RWPE2 (cell line): ENCODE data around the gene SLC36A2.

Experiments
- ATAC-seq: fragments of 200-7000 bp; cut with Tn5 transposase; 3 replicates; pipeline ENCODE4 v1.9.1; 2021; ENCODE audit warnings: low read depth
- DNase-seq: peaks from one replicate; pipeline ENCODE4 v3.0.0-alpha.2; 2020; ENCODE audit warnings: low spot score
- H3K27ac ChIP-seq: fragments of 450-650 bp; 2 replicates; pipeline ENCODE4 v1.5.1; 2017; ENCODE audit warnings: mild to moderate bottlenecking; ENCODE audit not compliant: poor library complexity, severe bottlenecking
- H3K27me3 ChIP-seq: fragments of 250-450 bp; sonication (Bioruptor Pico); 2 replicates; pipeline ENCODE4 v1.5.1; 2021; ENCODE audit warnings: mild to moderate bottlenecking, moderate library complexity; ENCODE audit not compliant: insufficient read depth, poor library complexity, severe bottlenecking
- H3K36me3 ChIP-seq: fragments of 250-450 bp; sonication (Bioruptor Pico); 2 replicates; pipeline ENCODE4 v1.5.1; 2020; ENCODE audit warnings: low read depth, mild to moderate bottlenecking, moderate library complexity
- H3K4me1 ChIP-seq: fragments of 250-450 bp; sonication (Bioruptor Pico); 2 replicates; pipeline ENCODE4 v1.5.1; 2021; ENCODE audit warnings: mild to moderate bottlenecking, moderate library complexity; ENCODE audit not compliant: insufficient read depth, poor library complexity, severe bottlenecking
- H3K4me3 ChIP-seq: fragments of 250-450 bp; sonication (Bioruptor Pico); 2 replicates; pipeline ENCODE4 v1.5.1; 2021; ENCODE audit warnings: mild to moderate bottlenecking, moderate library complexity; ENCODE audit not compliant: severe bottlenecking
- H3K9me3 ChIP-seq: fragments of 250-450 bp; sonication (Bioruptor Pico); 2 replicates; pipeline ENCODE4 v1.5.1; 2021; ENCODE audit warnings: mild to moderate bottlenecking, moderate library complexity; ENCODE audit not compliant: severe bottlenecking
- TF ChIP-seq, protein P1 (sequence below): fragments of 450-650 bp; IDR thresholded peaks from one replicate; pipeline ENCODE4 v1.5.1; 2017; ENCODE audit warnings: mild to moderate bottlenecking, moderate library complexity; ENCODE audit not compliant: poor library complexity, severe bottlenecking

SLC36A2 gene

DNA sequence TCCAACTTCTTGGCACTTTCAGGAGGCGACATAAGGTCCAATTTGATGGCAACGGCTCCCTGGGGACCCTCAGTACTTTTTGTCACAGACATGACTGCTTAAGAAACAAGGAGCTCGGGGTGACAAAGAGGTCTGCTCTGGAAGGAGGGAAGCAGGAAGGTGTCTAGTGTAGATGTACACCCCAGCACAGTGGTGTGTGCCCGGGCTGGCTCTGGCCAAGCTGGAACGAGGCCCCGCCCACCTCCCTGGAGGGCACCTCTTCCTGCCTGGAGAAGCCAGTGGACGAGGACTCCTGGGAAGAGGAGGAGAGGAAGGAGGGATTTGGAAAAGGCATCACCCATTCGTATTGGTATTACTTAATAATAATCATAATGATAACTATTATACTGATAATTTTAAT is at the start of gene SLC36A2:
Gene SLC36A2 (minus strand): TSS at position 191 of the 400 bp plus-strand sequence. CDS start 99 bp downstream, at position 92.
- no peaks in the 10 kb centered on the region for H3K9me3 ChIP-seq
- H3K27me3 ChIP-seq = peaks cover 12% of the 10 kb centered on the region
- no peak for DNase-seq
- no peaks in the 10 kb centered on the region for H3K4me1 ChIP-seq
- H3K27ac ChIP-seq = no peak within 1 kb of the TSS
- no peaks in the 10 kb centered on the region for H3K36me3 ChIP-seq
- ATAC-seq = no peak
- TF ChIP-seq, protein P1, sequence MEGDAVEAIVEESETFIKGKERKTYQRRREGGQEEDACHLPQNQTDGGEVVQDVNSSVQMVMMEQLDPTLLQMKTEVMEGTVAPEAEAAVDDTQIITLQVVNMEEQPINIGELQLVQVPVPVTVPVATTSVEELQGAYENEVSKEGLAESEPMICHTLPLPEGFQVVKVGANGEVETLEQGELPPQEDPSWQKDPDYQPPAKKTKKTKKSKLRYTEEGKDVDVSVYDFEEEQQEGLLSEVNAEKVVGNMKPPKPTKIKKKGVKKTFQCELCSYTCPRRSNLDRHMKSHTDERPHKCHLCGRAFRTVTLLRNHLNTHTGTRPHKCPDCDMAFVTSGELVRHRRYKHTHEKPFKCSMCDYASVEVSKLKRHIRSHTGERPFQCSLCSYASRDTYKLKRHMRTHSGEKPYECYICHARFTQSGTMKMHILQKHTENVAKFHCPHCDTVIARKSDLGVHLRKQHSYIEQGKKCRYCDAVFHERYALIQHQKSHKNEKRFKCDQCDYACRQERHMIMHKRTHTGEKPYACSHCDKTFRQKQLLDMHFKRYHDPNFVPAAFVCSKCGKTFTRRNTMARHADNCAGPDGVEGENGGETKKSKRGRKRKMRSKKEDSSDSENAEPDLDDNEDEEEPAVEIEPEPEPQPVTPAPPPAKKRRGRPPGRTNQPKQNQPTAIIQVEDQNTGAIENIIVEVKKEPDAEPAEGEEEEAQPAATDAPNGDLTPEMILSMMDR = no peak
- no peak within 1 kb of the TSS for H3K4me3 ChIP-seq

GRCh38 chr5:151388960-151389359 is 41.6 kb upstream of the SLC36A2 start:
- no peaks in the 10 kb centered on the region for H3K36me3 ChIP-seq
- H3K4me1 ChIP-seq = no peaks in the 10 kb centered on the region
- H3K4me3 ChIP-seq = no peak overlapping the region
- DNase-seq (no peak), ATAC-seq (no peak)
- TF ChIP-seq, protein P1 = no peak
- H3K27ac ChIP-seq = no peak overlapping the region
- H3K27me3 ChIP-seq = no peaks in the 10 kb centered on the region
- H3K9me3 ChIP-seq = no peaks in the 10 kb centered on the region

DNA sequence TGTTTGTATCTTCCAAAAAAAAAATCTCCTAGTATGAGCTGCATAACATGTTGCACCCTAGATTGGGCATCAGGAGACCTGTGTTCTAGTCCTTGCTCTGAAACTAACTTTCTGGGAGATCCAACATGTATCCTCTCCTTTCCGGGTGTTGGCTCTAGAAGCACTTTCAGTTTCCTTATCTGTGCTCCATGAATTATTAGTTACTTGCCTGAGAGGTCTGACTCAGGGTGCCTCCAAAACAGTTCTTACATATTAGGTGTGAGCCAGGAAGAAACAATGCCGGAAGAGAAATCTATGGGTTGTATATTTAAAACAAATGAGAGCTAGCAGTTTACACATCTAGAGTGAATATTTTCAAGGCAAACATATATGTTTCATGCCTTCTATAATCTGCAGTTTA is 36.7 kb upstream of the SLC36A2 start:
- H3K4me1 ChIP-seq = no peaks in the 10 kb centered on the region
- H3K4me3 ChIP-seq = no peak overlapping the region
- H3K27ac ChIP-seq = no peak overlapping the region
- no peaks in the 10 kb centered on the region for H3K27me3 ChIP-seq
- no peaks in the 10 kb centered on the region for H3K36me3 ChIP-seq
- TF ChIP-seq, protein P1 = no peak
- no peak for ATAC-seq
- H3K9me3 ChIP-seq = no peaks in the 10 kb centered on the region
- no peak for DNase-seq

- Histone ChIP-seq H3K4me1 (no peaks in the 10 kb centered on the region), H3K27me3 (no peaks in the 10 kb centered on the region), H3K36me3 (no peaks in the 10 kb centered on the region), H3K27ac (no peak overlapping the region), H3K4me3 (no peak overlapping the region), H3K9me3 (no peaks in the 10 kb centered on the region)
- TF ChIP-seq, protein P1 = no peak
- ATAC-seq (no peak), DNase-seq (no peak)
These were observed 35.7 kb upstream of the SLC36A2 start for GRCh38 chr5:151383011-151383410.

- H3K27me3 ChIP-seq = no peaks in the 10 kb centered on the region
- ATAC-seq (no peak), DNase-seq (no peak)
- no peaks in the 10 kb centered on the region for H3K4me1 ChIP-seq
- H3K9me3 ChIP-seq = no peaks in the 10 kb centered on the region
- TF ChIP-seq, protein P1 = no peak
- H3K4me3 ChIP-seq = no peak overlapping the region
- H3K36me3 ChIP-seq = no peaks in the 10 kb centered on the region
- H3K27ac ChIP-seq = no peak overlapping the region
These were observed 35.2 kb upstream of the SLC36A2 start for GRCh38 chr5:151382576-151382975.
